Right lobe of liver (tissue), 6 donors: Measurements from ENCODE around the gene PODXL. TPM values are rescaled to one million over a fixed set of nuclear protein-coding genes. Genes with fewer than 3 reads are reported as not detected.
A peak's percentile ranks its signal among the peaks of the same experiment; 100 is the strongest.

ENCODE experiments used
- ATAC-seq, 4 donors: fragments of 200-7000 bp; cut with Tn5 transposase; one replicate each; pipeline ENCODE4 v1.9.1; 2020; ENCODE audit warnings: mild to moderate bottlenecking in 4 of 4, moderate library complexity in 4 of 4
- DNase-seq, 3 donors: peaks; one replicate each; pipeline ENCODE4 v3.0.0-alpha.2; 2020
- H3K27ac ChIP-seq, 3 donors: fragments of 200-600 bp; one replicate each; pipeline ENCODE4 v1.8.0; 2022
- H3K27me3 ChIP-seq, 2 donors: fragments of 200-600 bp; one replicate each; pipeline ENCODE4 v1.8.0; 2022
- H3K36me3 ChIP-seq, 4 donors: fragments of 200-600 bp; sonication (generic) in 1 of 4; one replicate each; pipeline versions ENCODE4 v1.5.1 to v1.8.0; 2017 to 2022; ENCODE audit warnings: control low read depth in 1 of 4
- H3K4me1 ChIP-seq, 4 donors: fragments of 200-600 bp; sonication (generic) in 1 of 4; one replicate each; pipeline versions ENCODE4 v1.5.1 to v1.8.0; 2017 to 2022; ENCODE audit warnings: control low read depth in 1 of 4
- H3K4me3 ChIP-seq, 3 donors: fragments of 200-600 bp; one replicate each; pipeline ENCODE4 v1.8.0; 2022
- H3K9me3 ChIP-seq, 4 donors: fragments of 200-600 bp; sonication (generic) in 1 of 4; one replicate each; pipeline versions ENCODE4 v1.5.1 to v1.8.0; 2017 to 2022; ENCODE audit warnings: control low read depth in 1 of 4
- POLR2A ChIP-seq: fragments of 450-650 bp; IDR thresholded peaks from one replicate; pipeline ENCODE4 v1.6.1; 2017; ENCODE audit warnings: antibody characterized with exemption, mild to moderate bottlenecking
- WGBS: methylation state at CpG from one replicate; pipeline ENCODE4 v1.1.6; 2018; ENCODE audit warnings: low coverage, low lambda C conversion rate; ENCODE audit not compliant: insufficient coverage; ENCODE audit errors: missing lambda C conversion rate; 5-methylcytosine and 5-hydroxymethylcytosine counted together
- intact Hi-C, 2 donors: fragments of 100-400 bp; cut with DNase I; formaldehyde crosslinking; loops; one replicate each; pipeline versions ENCODE4 v1.11.2 to v1.14.1; 2022
- total RNA-seq, 6 experiments: library from RNA; depleted of rRNA in 2 of 6; stranded (reverse); fragments of >200 nt in 2 of 6; fragmentation: NEBNext Ultra II Directional in 3 of 6; extraction: Animal tissue kit (Norgen Biotek cat#: 25700) in 3 of 6; gene quantifications; one replicate each; pipeline versions ENCODE4 v1.1.0 to v1.2.4, GENCODE V29; 2016 to 2023
- TF ChIP-seq, protein P1 (sequence below), 4 donors: fragments of 200-600 bp in 3 of 4; fragments of 450-650 bp in 1 of 4; IDR thresholded peaks; one replicate each; pipeline versions ENCODE4 v1.5.1 to v1.8.0; 2016 to 2022; ENCODE audit warnings: antibody characterized with exemption in 4 of 4, mild to moderate bottlenecking in 2 of 4
- donor health status: DM: no; HTN: yes; CAD: no.
- donor health status: DM: no; HTN: no; CAD: no.
- donor health status: DM: no; HTN: no; CAD: no.
- donor health status: DM: no; HTN: yes; CAD: no.
- donor health status: DM: no; HTN: yes; CAD: no.

PODXL gene
- total RNA-seq, 6 experiments from 2014 or later = 2.1 to 11.4 (median 3.4) TPM

GRCh38 chr7:131497454-131497853 lies 59.0 kb downstream of the PODXL start:
- no peak overlapping the region for H3K4me3 ChIP-seq
- peak; percentile 5 to 21 (median 17) for ATAC-seq
- H3K27ac ChIP-seq = peak overlapping the region in 2 of 3 donors; percentile 76 to 79
- TF ChIP-seq, protein P1, sequence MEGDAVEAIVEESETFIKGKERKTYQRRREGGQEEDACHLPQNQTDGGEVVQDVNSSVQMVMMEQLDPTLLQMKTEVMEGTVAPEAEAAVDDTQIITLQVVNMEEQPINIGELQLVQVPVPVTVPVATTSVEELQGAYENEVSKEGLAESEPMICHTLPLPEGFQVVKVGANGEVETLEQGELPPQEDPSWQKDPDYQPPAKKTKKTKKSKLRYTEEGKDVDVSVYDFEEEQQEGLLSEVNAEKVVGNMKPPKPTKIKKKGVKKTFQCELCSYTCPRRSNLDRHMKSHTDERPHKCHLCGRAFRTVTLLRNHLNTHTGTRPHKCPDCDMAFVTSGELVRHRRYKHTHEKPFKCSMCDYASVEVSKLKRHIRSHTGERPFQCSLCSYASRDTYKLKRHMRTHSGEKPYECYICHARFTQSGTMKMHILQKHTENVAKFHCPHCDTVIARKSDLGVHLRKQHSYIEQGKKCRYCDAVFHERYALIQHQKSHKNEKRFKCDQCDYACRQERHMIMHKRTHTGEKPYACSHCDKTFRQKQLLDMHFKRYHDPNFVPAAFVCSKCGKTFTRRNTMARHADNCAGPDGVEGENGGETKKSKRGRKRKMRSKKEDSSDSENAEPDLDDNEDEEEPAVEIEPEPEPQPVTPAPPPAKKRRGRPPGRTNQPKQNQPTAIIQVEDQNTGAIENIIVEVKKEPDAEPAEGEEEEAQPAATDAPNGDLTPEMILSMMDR (IDR thresholded peaks at IDR 0.05) = no peak
- no peak for TF ChIP-seq POLR2A
- H3K27me3 ChIP-seq = no peaks in the 10 kb centered on the region
- H3K4me1 ChIP-seq = peaks cover 0 to 38% (median 9%) of the 10 kb centered on the region in 4 donors
- intact Hi-C loops = no loop called here
- no peak for DNase-seq
- WGBS = 65% methylated on average over 6 of the region's 7 CpGs
- H3K9me3 ChIP-seq = no peaks in the 10 kb centered on the region
- no peaks in the 10 kb centered on the region for H3K36me3 ChIP-seq

GRCh38 chr7:131495669-131496498 lies 60.5 kb downstream of the PODXL start:
- Histone ChIP-seq H3K4me1 (peaks cover 0 to 41% (median 9%) of the 10 kb centered on the region in 4 donors), H3K27me3 (no peaks in the 10 kb centered on the region), H3K4me3 (no peak overlapping the region), H3K36me3 (no peaks in the 10 kb centered on the region), H3K27ac (no peak overlapping the region), H3K9me3 (no peaks in the 10 kb centered on the region)
- ATAC-seq = no peak
- TF ChIP-seq POLR2A = no peak
- TF ChIP-seq, protein P1 (IDR thresholded peaks at IDR 0.05) = no peak
- no peak for DNase-seq
- 98% methylated on average over 7 of the region's 7 CpGs for WGBS
- intact Hi-C loops = no loop called here

DNA sequence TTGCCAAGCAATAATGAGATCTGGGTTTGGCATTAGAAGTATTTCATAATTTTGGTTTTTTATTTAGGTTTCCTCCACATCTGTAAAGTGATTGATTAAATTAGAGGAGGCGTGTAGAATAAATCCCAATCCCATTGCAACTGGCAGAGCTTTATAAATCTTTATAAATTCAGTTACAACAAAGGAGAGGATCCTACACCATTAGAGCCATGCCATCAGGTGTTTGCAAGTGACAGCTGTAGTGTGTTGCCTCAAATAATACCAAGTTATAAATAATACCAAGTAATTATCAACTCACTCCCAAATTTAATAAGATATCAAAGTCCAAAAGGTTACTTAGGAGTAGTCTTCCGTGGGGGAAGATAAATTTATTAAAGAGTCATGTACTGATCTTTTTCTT lies 62.2 kb downstream of the PODXL start:
- Histone ChIP-seq H3K27me3 (no peaks in the 10 kb centered on the region), H3K4me3 (no peak overlapping the region), H3K9me3 (no peaks in the 10 kb centered on the region), H3K27ac (no peak overlapping the region), H3K4me1 (peaks cover 0 to 40% (median 9%) of the 10 kb centered on the region in 4 donors), H3K36me3 (no peaks in the 10 kb centered on the region)
- no peak for TF ChIP-seq POLR2A
- TF ChIP-seq, protein P1 (IDR thresholded peaks at IDR 0.05) = no peak
- no peak for ATAC-seq
- no peak for DNase-seq
- WGBS = 80% methylated on average over 2 of the region's 2 CpGs
- intact Hi-C loops = no loop called here

DNA sequence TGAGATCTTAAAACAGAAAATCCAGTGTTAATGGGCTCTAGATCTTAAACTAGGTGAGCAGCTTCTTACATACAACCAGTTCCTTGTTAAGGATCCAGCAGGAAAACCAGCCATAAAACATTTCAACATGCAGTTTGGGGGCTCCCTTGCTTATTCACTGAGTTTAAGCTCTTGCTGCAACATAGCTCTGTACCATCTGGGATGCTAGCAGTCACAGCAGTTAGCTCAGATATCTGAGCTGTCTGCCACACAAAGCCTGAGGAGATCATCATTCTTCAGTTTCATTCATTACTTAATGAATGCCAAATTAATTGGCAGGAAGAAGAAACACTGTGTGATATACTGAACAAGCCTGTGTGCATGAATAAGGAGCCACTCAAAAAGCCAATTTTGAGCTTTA lies 62.8 kb downstream of the PODXL start:
- no peak for TF ChIP-seq POLR2A
- TF ChIP-seq, protein P1 (IDR thresholded peaks at IDR 0.05) = no peak
- no peak for ATAC-seq
- Histone ChIP-seq H3K4me1 (peaks cover 0 to 34% (median 7%) of the 10 kb centered on the region in 4 donors), H3K9me3 (no peaks in the 10 kb centered on the region), H3K36me3 (no peaks in the 10 kb centered on the region), H3K27ac (no peak overlapping the region), H3K4me3 (no peak overlapping the region), H3K27me3 (no peaks in the 10 kb centered on the region)
- intact Hi-C loops = no loop called here
- DNase-seq = no peak
